Measurements from ENCODE around the gene ADSS2.
"Not testable (repeated sequence)": the region's sequence is repeated elsewhere in the genome, so short reads cannot be mapped to it uniquely, and the experiment has no call there.

The ADSS2 gene

DNA sequence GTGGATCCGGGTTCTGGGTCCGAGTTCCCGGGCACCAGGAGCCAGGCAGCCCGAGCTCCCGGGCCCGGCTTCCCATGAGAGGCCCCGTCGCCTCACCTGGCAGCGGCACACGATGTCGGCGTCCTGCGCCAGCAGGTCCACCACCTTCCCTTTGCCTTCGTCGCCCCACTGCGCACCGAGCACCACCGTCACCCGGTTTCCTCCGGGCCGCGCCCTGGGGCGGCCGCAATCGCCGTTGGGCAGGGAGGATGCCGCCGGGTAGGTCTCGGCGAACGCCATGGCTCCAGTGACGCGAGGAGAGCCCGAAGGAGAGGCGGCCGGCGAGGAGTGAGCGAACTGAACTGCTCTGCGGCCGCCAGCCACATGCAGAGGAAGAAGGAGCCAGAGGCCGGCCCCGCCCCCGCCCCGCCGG is at the start of gene ADSS2:
Gene ADSS2, minus strand, starts transcription at position 371 of the 412 bp plus-strand sequence. Its CDS starts 92 bp downstream, at position 279.
- no peak for TF ChIP-seq CTCF (IDR thresholded peaks at IDR 0.05; ENCODE audit: control insufficient read depth, extremely low read depth, insufficient read depth)
- H3K4me3 ChIP-seq (ENCODE audit: low read depth, low read length) = peak within 1 kb of the TSS; percentile 88
- no peak for DNase-seq (ENCODE audit: low read depth)

- H3K4me3 ChIP-seq (ENCODE audit: low read depth, low read length); DNase-seq (ENCODE audit: low read depth): not testable (repeated sequence)
Observed at GRCh38 chr1:244500515-244500914, 48.8 kb upstream of the ADSS2 start.

DNA sequence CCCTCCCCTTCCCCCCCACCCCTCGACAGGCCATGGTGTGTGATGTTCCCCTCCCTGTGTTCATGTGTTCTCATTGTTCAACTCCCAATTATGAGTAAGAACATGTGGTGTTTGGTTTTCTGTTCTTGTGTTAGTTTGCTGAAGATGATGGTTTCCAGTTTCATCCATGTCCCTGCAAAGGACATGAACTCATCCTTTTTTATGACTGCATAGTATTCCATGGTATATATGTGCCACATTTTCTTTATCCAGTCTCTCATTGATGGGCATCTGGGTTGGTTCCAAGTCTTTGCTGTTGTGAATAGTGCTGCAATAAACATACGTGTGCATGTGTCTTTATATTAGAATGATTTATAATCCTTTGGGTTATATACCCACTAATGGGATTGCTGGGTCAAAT is 47.8 kb upstream of the ADSS2 start:
- not testable (repeated sequence) for H3K4me3 ChIP-seq (ENCODE audit: low read depth, low read length); DNase-seq (ENCODE audit: low read depth)

DNA sequence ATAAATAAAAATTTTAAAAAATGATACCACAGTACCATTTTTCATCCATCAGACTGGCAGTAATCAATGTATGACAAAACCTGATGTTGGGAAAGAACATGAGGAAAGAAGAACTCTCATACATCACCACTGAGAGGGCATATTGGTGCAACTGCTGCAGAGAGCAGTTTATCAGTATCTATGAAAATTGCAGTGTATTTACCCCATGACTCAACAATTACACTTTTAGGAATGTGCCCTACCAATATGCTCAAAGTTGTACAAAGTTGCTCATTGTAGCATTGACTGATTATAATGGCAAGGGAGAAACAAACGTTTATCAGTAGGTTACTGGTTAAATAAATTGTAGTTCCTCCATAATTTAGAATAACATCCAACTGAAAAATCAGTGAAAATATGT is 46.1 kb upstream of the ADSS2 start:
- TF ChIP-seq CTCF (IDR thresholded peaks at IDR 0.05; ENCODE audit: control insufficient read depth, extremely low read depth, insufficient read depth) = no peak
- DNase-seq (ENCODE audit: low read depth) = no peak
- no peak overlapping the region for H3K4me3 ChIP-seq (ENCODE audit: low read depth, low read length)

GRCh38 chr1:244496186-244496585 is 44.5 kb upstream of the ADSS2 start:
- DNase-seq (ENCODE audit: low read depth) = no peak
- H3K4me3 ChIP-seq (ENCODE audit: low read depth, low read length) = no peak overlapping the region
- no peak for TF ChIP-seq CTCF (IDR thresholded peaks at IDR 0.05; ENCODE audit: control insufficient read depth, extremely low read depth, insufficient read depth)

- no peak for TF ChIP-seq CTCF (IDR thresholded peaks at IDR 0.05; ENCODE audit: control insufficient read depth, extremely low read depth, insufficient read depth)
- no peak for DNase-seq (ENCODE audit: low read depth)
- no peak overlapping the region for H3K4me3 ChIP-seq (ENCODE audit: low read depth, low read length)
Observed at GRCh38 chr1:244494653-244495052, 42.9 kb upstream of the ADSS2 start.

DNA sequence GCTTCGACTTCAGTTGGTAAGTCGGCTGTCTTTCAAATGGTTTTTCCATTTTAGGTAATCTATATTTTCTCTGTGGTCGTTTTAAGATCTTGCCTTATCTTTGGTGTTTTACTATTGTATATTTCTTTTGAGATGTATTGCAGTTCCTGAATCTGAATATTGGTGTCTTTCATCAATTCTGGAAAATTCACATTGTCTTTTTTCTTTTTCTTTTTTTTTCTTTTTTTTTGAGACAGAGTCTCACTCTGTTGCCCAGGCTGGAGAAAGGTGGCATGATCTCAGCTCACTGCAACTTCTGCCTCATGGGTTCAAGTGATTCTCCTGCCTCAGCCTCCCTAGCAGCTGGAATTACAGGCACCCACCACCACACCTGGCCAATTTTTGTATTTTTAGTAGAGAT is 33.3 kb upstream of the ADSS2 start:
- not testable (repeated sequence) for DNase-seq (ENCODE audit: low read depth); H3K4me3 ChIP-seq (ENCODE audit: low read depth, low read length)

DNA sequence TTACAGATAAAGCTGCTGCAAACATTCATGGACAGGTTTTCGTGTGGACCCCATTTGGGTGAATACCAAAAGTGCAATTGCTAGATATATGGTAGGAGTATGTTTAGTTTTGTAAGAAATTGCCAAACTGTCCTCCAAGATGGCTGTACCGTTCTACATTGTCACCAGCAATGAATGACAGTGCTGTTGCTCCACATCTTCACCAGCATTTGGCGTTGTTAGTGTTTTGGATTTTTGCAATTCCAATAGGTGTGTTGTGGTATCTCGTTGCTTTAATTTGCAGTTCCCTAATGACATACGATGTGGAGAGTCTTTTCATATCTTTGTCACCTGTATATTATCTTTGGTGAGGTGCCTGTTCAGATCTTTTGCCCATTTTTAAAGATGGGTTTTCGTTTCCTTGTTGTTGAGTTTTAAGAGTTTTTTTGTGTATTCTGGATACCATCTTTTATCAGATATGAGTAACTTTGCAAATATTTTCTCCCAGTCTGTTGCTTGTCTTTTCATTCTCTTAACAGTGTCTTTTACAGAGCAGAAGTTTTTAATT is 21.4 kb upstream of the ADSS2 start:
- no peak overlapping the region for H3K4me3 ChIP-seq (ENCODE audit: low read depth, low read length)
- no peak for TF ChIP-seq CTCF (IDR thresholded peaks at IDR 0.05; ENCODE audit: control insufficient read depth, extremely low read depth, insufficient read depth)
- DNase-seq (ENCODE audit: low read depth) = no peak

DNA sequence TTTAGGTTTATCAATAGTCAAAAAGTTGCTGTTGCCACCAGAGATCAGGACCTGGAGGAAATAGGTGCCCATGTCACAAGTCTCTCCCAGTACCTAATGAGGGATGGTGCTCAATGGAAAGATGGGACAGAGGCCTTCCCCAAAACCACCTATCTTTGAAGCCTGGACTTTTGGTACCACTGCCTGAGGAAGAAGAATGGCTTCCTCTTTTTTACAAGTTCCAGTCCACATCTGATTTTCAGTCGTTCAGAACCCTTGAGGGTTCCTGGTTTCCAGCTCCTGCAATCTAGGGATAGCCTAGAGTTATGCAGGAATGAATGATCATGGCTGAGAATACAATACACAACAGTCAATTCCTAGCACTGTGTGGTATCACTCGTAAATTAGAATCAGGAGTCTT is 15.0 kb upstream of the ADSS2 start:
- DNase-seq (ENCODE audit: low read depth) = no peak
- TF ChIP-seq CTCF (IDR thresholded peaks at IDR 0.05; ENCODE audit: control insufficient read depth, extremely low read depth, insufficient read depth) = no peak
- no peak overlapping the region for H3K4me3 ChIP-seq (ENCODE audit: low read depth, low read length)
